Loucy (cell line): ENCODE results near the gene PSME3.
A peak's percentile ranks its signal among the peaks of the same experiment; 100 is the strongest.

Source experiments
- H2AFZ ChIP-seq: fragments of 200-600 bp; sonication (generic); 2 replicates; pipeline ENCODE4 v1.6.0; 2016; ENCODE audit warnings: antibody characterized with exemption, mild to moderate bottlenecking, low read length, moderate library complexity
- H3F3A ChIP-seq: fragments of 200-600 bp; 2 replicates; pipeline ENCODE4 v1.6.0; 2016; ENCODE audit warnings: antibody characterized with exemption, low read depth, mild to moderate bottlenecking
- H3K27me3 ChIP-seq: fragments of 200-600 bp; sonication (generic); 2 replicates; pipeline ENCODE4 v1.6.1; 2014; ENCODE audit warnings: low read length, mild to moderate bottlenecking; ENCODE audit not compliant: insufficient read depth, poor library complexity, severe bottlenecking
- H3K36me3 ChIP-seq: fragments of 200-600 bp; sonication (generic); 2 replicates; pipeline ENCODE4 v1.6.1; 2016; ENCODE audit warnings: low read length; ENCODE audit not compliant: insufficient read depth
- H3K4me1 ChIP-seq: fragments of 200-600 bp; sonication (generic); 2 replicates; pipeline ENCODE4 v1.5.1; 2014; ENCODE audit warnings: low read length, mild to moderate bottlenecking; ENCODE audit not compliant: insufficient read depth, poor library complexity, severe bottlenecking
- H3K4me2 ChIP-seq: fragments of 200-600 bp; sonication (generic); 2 replicates; pipeline ENCODE4 v1.6.0; 2014; ENCODE audit warnings: antibody characterized with exemption, low read length, low read depth, mild to moderate bottlenecking; ENCODE audit not compliant: poor library complexity, severe bottlenecking
- H3K4me3 ChIP-seq: fragments of 200-600 bp; sonication (generic); 2 replicates; pipeline ENCODE4 v1.5.1; 2014; ENCODE audit warnings: low read length, mild to moderate bottlenecking, mixed read lengths; ENCODE audit not compliant: poor library complexity, severe bottlenecking
- H3K79me2 ChIP-seq: fragments of 200-600 bp; sonication (generic); 2 replicates; pipeline ENCODE4 v1.6.1; 2014; ENCODE audit warnings: low read length; ENCODE audit not compliant: insufficient read depth
- H3K9ac ChIP-seq: fragments of 200-600 bp; sonication (generic); 2 replicates; pipeline ENCODE4 v1.6.0; 2014; ENCODE audit warnings: mild to moderate bottlenecking, low read depth, low read length, moderate library complexity; ENCODE audit not compliant: poor library complexity, severe bottlenecking
- H3K9me2 ChIP-seq: fragments of 200-600 bp; sonication (generic); replicated peaks from 2 replicates; pipeline ENCODE4 v1.6.1; 2016; ENCODE audit warnings: low read depth, low read length, mixed read lengths
- H3K9me3 ChIP-seq: fragments of 200-600 bp; sonication (generic); 2 replicates; pipeline ENCODE4 v1.6.1; 2014; ENCODE audit warnings: mild to moderate bottlenecking, antibody characterized with exemption, low read length, low read depth; ENCODE audit not compliant: insufficient read depth
- H4K20me1 ChIP-seq: fragments of 200-600 bp; sonication (generic); 2 replicates; pipeline ENCODE4 v1.6.0; 2014; ENCODE audit warnings: antibody characterized with exemption, low read length, mild to moderate bottlenecking; ENCODE audit not compliant: insufficient read depth, poor library complexity, severe bottlenecking
- EZH2phosphoT487 ChIP-seq: fragments of 200-600 bp; IDR thresholded peaks from 2 replicates; pipeline ENCODE4 v1.6.1; 2018; ENCODE audit warnings: antibody characterized with exemption, mild to moderate bottlenecking, moderate library complexity, borderline replicate concordance
- TF ChIP-seq, protein P1 (sequence below): fragments of 200-600 bp; sonication (generic); conservative IDR thresholded peaks from 2 replicates; pipeline ENCODE4 v1.5.1; 2014; ENCODE audit warnings: mild to moderate bottlenecking, antibody characterized with exemption, low read length

Gene PSME3

DNA sequence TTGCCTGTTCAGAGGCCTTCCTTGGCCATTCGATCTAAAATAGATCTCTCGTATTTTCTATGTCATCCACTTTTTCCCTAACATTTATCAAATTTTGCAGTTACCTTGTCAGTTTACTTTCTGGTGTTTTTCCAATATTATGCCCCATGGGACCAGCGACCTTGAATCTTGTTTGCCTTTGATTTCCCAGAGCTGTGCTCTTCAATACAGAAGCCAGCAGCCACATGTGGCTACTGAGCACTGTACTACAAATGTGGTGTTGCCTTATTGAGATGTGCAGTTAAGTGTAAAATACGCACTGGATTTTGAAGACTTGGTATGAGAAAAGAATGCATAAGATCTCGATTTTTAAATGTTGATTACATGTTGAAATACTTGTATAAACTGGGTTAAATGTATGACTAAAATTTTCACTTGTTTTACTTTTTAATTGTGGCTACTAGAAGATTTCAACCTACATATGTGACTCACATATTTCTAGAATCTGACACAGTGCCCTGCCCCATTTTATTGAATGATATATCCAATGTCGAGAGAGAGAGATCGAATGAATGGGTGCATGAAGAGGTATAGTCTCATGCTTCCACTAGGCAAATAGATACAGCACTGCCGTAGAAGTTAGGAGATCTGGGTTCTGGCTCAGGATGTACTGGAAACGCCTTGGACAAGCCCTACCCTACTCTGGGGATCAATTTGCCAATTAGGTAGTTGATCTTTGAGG is 824 bp upstream of the PSME3 start:
- Histone ChIP-seq H3K9me3 (no peaks in the 10 kb centered on the region), H3K27me3 (no peaks in the 10 kb centered on the region), H3K36me3 (peaks cover 4% of the 10 kb centered on the region; the same call in 1 of the 2 replicates), H3K79me2 (peaks cover 45% of the 10 kb centered on the region), H3F3A (no peaks in the 10 kb centered on the region), H3K9ac (peak overlapping the region; percentile 83), H3K4me2 (peak overlapping the region; percentile 90), H3K9me2 (no peaks in the 10 kb centered on the region), H4K20me1 (peaks cover 12% of the 10 kb centered on the region), H2AFZ (peak overlapping the region; percentile 95), H3K4me1 (peaks cover 16% of the 10 kb centered on the region), H3K4me3 (peak overlapping the region; percentile 92)
- TF ChIP-seq, protein P1, sequence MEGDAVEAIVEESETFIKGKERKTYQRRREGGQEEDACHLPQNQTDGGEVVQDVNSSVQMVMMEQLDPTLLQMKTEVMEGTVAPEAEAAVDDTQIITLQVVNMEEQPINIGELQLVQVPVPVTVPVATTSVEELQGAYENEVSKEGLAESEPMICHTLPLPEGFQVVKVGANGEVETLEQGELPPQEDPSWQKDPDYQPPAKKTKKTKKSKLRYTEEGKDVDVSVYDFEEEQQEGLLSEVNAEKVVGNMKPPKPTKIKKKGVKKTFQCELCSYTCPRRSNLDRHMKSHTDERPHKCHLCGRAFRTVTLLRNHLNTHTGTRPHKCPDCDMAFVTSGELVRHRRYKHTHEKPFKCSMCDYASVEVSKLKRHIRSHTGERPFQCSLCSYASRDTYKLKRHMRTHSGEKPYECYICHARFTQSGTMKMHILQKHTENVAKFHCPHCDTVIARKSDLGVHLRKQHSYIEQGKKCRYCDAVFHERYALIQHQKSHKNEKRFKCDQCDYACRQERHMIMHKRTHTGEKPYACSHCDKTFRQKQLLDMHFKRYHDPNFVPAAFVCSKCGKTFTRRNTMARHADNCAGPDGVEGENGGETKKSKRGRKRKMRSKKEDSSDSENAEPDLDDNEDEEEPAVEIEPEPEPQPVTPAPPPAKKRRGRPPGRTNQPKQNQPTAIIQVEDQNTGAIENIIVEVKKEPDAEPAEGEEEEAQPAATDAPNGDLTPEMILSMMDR = no peak
- TF ChIP-seq EZH2phosphoT487 = no peak

DNA sequence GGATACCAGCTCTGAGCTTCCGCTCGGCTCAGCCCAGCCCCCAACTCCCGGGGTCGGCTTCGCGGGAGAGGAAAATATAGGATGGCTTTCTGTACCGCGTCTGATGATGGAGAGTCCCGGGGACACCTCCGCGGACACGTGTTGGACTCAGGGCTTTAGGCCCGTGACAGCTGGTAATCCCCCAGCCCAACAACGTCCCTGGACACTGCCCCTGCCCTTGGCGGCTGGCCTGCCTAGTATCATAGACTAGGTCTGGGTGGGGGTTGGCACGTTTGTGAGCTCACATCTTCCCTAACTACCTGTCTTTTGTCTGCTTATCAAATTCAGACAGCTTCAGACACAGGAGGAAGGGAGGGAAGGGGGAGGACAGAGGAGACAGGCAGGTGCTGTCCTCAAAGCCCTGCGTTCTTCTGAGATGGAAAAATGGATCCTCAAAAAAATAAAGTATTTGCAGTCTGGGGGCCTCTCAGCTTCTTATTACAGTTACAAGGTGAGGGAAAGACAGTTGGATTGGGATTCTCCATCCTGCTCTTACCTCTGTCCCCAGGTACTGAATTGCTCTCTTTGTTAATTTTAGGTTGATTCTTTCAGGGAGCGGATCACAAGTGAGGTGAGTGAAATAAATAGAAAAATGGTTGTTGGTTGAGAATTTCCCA is 698 bp downstream of the PSME3 start:
- Histone ChIP-seq H2AFZ (no peak overlapping the region), H3K79me2 (peaks cover 51% of the 10 kb centered on the region), H3K4me3 (peak overlapping the region; percentile 92), H3K9me3 (no peaks in the 10 kb centered on the region), H3K36me3 (peaks cover 19% of the 10 kb centered on the region; the same call in 1 of the 2 replicates), H3K4me1 (peaks cover 16% of the 10 kb centered on the region), H3K27me3 (no peaks in the 10 kb centered on the region), H3F3A (no peaks in the 10 kb centered on the region), H3K9ac (peak overlapping the region; percentile 83), H3K4me2 (peak overlapping the region; percentile 90), H4K20me1 (peaks cover 12% of the 10 kb centered on the region), H3K9me2 (no peaks in the 10 kb centered on the region)
- TF ChIP-seq EZH2phosphoT487 = no peak
- TF ChIP-seq, protein P1 = no peak

DNA sequence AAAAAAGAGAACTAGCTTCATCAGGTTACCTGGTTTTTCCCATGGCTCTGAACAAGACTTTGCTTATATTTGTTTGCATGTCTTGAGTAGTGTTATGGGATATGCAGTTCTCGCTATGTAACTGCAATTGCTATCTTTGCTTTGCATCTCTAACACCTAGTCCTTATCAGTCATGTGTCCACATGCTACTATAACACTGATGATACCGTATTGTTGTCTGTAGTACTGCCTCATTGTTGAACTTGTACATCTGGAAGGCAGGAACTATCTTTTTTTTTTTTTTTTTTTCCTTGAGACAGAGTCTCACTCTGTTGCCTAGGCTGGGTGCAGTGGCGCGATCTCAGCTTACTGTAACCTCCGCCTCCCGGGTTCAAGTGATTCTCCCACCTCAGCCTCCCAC is 2.5 kb downstream of the PSME3 start:
- no peak overlapping the region for H3K9ac ChIP-seq
- H3K27me3 ChIP-seq = no peaks in the 10 kb centered on the region
- no peak for TF ChIP-seq EZH2phosphoT487
- TF ChIP-seq, protein P1 = no peak
- no peak overlapping the region for H3K4me3 ChIP-seq
- H3K4me1 ChIP-seq = peaks cover 16% of the 10 kb centered on the region
- H3K9me2 ChIP-seq = no peaks in the 10 kb centered on the region
- H3K9me3 ChIP-seq = no peaks in the 10 kb centered on the region
- peaks cover 51% of the 10 kb centered on the region for H3K79me2 ChIP-seq
- H2AFZ ChIP-seq = no peak overlapping the region
- H4K20me1 ChIP-seq = peaks cover 12% of the 10 kb centered on the region
- no peaks in the 10 kb centered on the region for H3F3A ChIP-seq
- peaks cover 31% of the 10 kb centered on the region; the same call in 1 of the 2 replicates for H3K36me3 ChIP-seq
- H3K4me2 ChIP-seq = peak overlapping the region; percentile 28
